PC-3 (cell line): ENCODE results near the gene PLEKHM2. TPM values are rescaled to one million over a fixed set of nuclear protein-coding genes. Genes with fewer than 3 reads are reported as not detected.

Source experiments
- ATAC-seq: fragments of 200-7000 bp; cut with Tn5 transposase; 2 replicates; pipeline ENCODE4 v1.9.1; 2020; ENCODE audit warnings: mild to moderate bottlenecking, moderate library complexity
- BruUV-seq: library from RNA; stranded (reverse); fragments of 400-500 nt; replicated peaks from 2 replicates; lab custom pipeline; 2021; lab: Mats Ljungman, UMichigan
- CTCF ChIA-PET: fragments of 300-600 bp; sonication (Branson Sonifier 250); formaldehyde crosslinking; loops from one replicate; lab custom pipeline; 2022; ENCODE audit warnings: antibody characterized with exemption; lab: Charles Lee
- POLR2A ChIA-PET: fragments of 300-600 bp; sonication (Branson Sonifier 250); formaldehyde crosslinking; loops from one replicate; lab custom pipeline; 2022; ENCODE audit warnings: antibody characterized with exemption; ENCODE audit not compliant: unreplicated experiment; lab: Charles Lee
- DNase-seq: peaks from one replicate; pipeline ENCODE4 v3.0.0-alpha.2; 2015
- H2AFZ ChIP-seq: fragments of 300-600 bp; sonication (generic); 2 replicates; pipeline ENCODE4 v1.6.0; 2016; ENCODE audit warnings: antibody characterized with exemption, low read length
- H3F3A ChIP-seq: fragments of 300-600 bp; sonication (generic); one replicate; pipeline ENCODE4 v1.6.0; 2017; ENCODE audit warnings: antibody characterized with exemption, low read length, control low read depth, mild to moderate bottlenecking; ENCODE audit not compliant: unreplicated experiment
- H3K27ac ChIP-seq: fragments of 300-600 bp; sonication (generic); 2 replicates; pipeline ENCODE4 v1.5.1; 2016; ENCODE audit warnings: mild to moderate bottlenecking, low read length
- H3K27me3 ChIP-seq: fragments of 300-600 bp; sonication (generic); 2 replicates; pipeline ENCODE4 v1.6.1; 2016; ENCODE audit warnings: low read length, mixed read lengths
- H3K36me3 ChIP-seq: fragments of 300-600 bp; sonication (generic); 2 replicates; pipeline ENCODE4 v1.6.1; 2016; ENCODE audit warnings: low read depth, mixed run types, low read length, mixed read lengths
- H3K4me1 ChIP-seq: fragments of 300-600 bp; sonication (generic); 2 replicates; pipeline ENCODE4 v1.5.1; 2016; ENCODE audit warnings: low read length; ENCODE audit not compliant: insufficient read depth
- H3K4me2 ChIP-seq: fragments of 300-600 bp; sonication (generic); 2 replicates; pipeline ENCODE4 v1.6.0; 2016; ENCODE audit warnings: low read length
- H3K4me3 ChIP-seq: fragments of 300-600 bp; sonication (generic); 2 replicates; pipeline ENCODE4 v1.5.1; 2016; ENCODE audit warnings: mild to moderate bottlenecking, low read length, mixed read lengths
- H3K79me2 ChIP-seq: fragments of 300-600 bp; sonication (generic); 2 replicates; pipeline ENCODE4 v1.6.1; 2017; ENCODE audit warnings: low read length, mixed read lengths
- H3K9ac ChIP-seq: fragments of 300-600 bp; sonication (generic); 2 replicates; pipeline ENCODE4 v1.6.0; 2016; ENCODE audit warnings: mild to moderate bottlenecking, low read length
- H3K9me2 ChIP-seq: fragments of 300-600 bp; sonication (generic); replicated peaks from 2 replicates; pipeline ENCODE4 v1.6.1; 2016; ENCODE audit warnings: mixed run types, low read length, mixed read lengths
- H3K9me3 ChIP-seq: fragments of 300-600 bp; sonication (generic); 2 replicates; pipeline ENCODE4 v1.6.1; 2016; ENCODE audit warnings: low read length, mixed read lengths
- H4K20me1 ChIP-seq: fragments of 300-600 bp; sonication (generic); 2 replicates; pipeline ENCODE4 v1.6.1; 2016; ENCODE audit warnings: low read length, mixed read lengths
- EZH2 ChIP-seq: fragments of 300-600 bp; sonication (generic); IDR thresholded peaks from one replicate; pipeline ENCODE4 v1.6.1; 2017; ENCODE audit warnings: antibody characterized with exemption, mild to moderate bottlenecking, low read length; ENCODE audit not compliant: unreplicated experiment
- EZH2phosphoT487 ChIP-seq: fragments of 300-600 bp; sonication (generic); IDR thresholded peaks from 2 replicates; pipeline ENCODE4 v1.6.1; 2018; ENCODE audit warnings: mild to moderate bottlenecking, antibody characterized with exemption, low read length, borderline replicate concordance
- intact Hi-C: fragments of 100-400 bp; cut with micrococcal nuclease; formaldehyde crosslinking; loops from 2 replicates; pipeline ENCODE4 v1.9.0; 2023
- total RNA-seq: library from RNA; depleted of rRNA; stranded (reverse); fragments of >200 nt; gene quantifications from 2 replicates; pipeline ENCODE4 v1.2.3, GENCODE V29; 2014
- TF ChIP-seq, protein P1 (sequence below): fragments of 300-600 bp; sonication (generic); conservative IDR thresholded peaks from 2 replicates; pipeline ENCODE4 v1.5.1; 2017; ENCODE audit warnings: antibody characterized with exemption, low read depth, mild to moderate bottlenecking, low read length

PLEKHM2 gene
- total RNA-seq, 1 experiment from 2014 or later: 31.3 TPM

DNA sequence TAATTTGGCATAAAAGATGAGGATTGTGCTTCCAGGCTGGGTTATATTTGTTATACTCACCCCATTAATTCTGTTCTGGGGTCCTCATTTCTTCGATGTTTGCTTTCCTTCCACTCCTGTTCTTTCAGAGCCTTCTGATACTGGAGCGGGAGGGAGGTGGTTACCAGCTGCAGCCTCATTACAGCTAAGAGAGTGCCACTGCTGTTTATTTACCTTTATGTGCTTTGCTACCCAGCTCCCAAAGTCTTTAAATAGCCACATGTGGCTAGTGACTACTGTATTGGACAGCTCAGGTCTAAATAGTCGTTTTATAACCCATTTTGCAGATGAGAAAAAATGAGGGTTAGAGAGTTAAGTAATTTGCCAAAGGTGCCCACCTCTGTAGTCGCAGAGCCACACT, 25.1 kb downstream of the PLEKHM2 start:
- no peaks in the 10 kb centered on the region; the same call in 1 of the 2 replicates for H3K4me1 ChIP-seq
- no peak overlapping the region for H2AFZ ChIP-seq
- no peak overlapping the region for H3K27ac ChIP-seq
- no peaks in the 10 kb centered on the region for H3K27me3 ChIP-seq
- H4K20me1 ChIP-seq: no peaks in the 10 kb centered on the region
- no peaks in the 10 kb centered on the region for H3K9me2 ChIP-seq
- DNase-seq (no peak), ATAC-seq (no peak)
- no peaks in the 10 kb centered on the region for H3K36me3 ChIP-seq
- peaks cover 13% of the 10 kb centered on the region for H3K79me2 ChIP-seq
- ChIA-PET CTCF (no interaction called here), POLR2A (interaction anchor here (0.6 kb wide), 1 partner anchor 125 kb away, joined by 7 read pairs; no protein-coding TSS in a partner anchor)
- no peak overlapping the region for H3K4me3 ChIP-seq
- intact Hi-C loops: no loop called here
- no TSS peak for BruUV-seq
- H3K9me3 ChIP-seq: no peaks in the 10 kb centered on the region
- H3K4me2 ChIP-seq: no peak overlapping the region
- TF ChIP-seq EZH2phosphoT487: no peak
- TF ChIP-seq, protein P1, sequence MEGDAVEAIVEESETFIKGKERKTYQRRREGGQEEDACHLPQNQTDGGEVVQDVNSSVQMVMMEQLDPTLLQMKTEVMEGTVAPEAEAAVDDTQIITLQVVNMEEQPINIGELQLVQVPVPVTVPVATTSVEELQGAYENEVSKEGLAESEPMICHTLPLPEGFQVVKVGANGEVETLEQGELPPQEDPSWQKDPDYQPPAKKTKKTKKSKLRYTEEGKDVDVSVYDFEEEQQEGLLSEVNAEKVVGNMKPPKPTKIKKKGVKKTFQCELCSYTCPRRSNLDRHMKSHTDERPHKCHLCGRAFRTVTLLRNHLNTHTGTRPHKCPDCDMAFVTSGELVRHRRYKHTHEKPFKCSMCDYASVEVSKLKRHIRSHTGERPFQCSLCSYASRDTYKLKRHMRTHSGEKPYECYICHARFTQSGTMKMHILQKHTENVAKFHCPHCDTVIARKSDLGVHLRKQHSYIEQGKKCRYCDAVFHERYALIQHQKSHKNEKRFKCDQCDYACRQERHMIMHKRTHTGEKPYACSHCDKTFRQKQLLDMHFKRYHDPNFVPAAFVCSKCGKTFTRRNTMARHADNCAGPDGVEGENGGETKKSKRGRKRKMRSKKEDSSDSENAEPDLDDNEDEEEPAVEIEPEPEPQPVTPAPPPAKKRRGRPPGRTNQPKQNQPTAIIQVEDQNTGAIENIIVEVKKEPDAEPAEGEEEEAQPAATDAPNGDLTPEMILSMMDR: no peak
- TF ChIP-seq EZH2: no peak
- H3F3A ChIP-seq: no peaks in the 10 kb centered on the region
- H3K9ac ChIP-seq: no peak overlapping the region

DNA sequence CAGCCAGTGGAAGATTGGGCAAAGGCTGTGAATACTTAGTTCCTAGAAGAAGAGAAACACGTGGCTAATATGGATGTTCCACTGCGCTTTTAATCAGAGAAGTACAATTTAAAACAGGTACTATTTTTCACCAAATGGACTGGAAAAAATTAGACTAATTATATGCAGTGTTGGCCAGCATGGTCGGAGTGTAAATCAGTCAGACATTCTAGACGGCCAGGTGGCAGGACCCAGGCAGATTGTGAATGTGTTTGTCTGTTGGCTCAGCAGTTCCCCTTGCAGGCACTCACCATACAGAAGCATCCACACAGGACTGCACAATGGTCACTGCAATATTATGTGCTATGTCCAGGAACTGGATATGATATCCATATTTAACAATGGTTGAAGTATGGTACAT, 28.0 kb downstream of the PLEKHM2 start:
- intact Hi-C loops: no loop called here
- TF ChIP-seq EZH2phosphoT487: no peak
- TF ChIP-seq, protein P1: no peak
- no peak for TF ChIP-seq EZH2
- Histone ChIP-seq H3K27me3 (no peaks in the 10 kb centered on the region), H3K9ac (no peak overlapping the region), H3K9me3 (no peaks in the 10 kb centered on the region), H3F3A (no peaks in the 10 kb centered on the region), H3K27ac (no peak overlapping the region), H2AFZ (no peak overlapping the region), H3K4me2 (no peak overlapping the region), H3K79me2 (peaks cover 13% of the 10 kb centered on the region; the same call in 1 of the 2 replicates), H3K36me3 (peaks cover 6% of the 10 kb centered on the region; the same call in 1 of the 2 replicates), H4K20me1 (no peaks in the 10 kb centered on the region), H3K4me3 (no peak overlapping the region), H3K9me2 (no peaks in the 10 kb centered on the region), H3K4me1 (no peaks in the 10 kb centered on the region; the same call in 1 of the 2 replicates)
- BruUV-seq: no TSS peak
- DNase-seq: no peak
- no peak for ATAC-seq
- ChIA-PET CTCF (no interaction called here), POLR2A (no interaction called here)

DNA sequence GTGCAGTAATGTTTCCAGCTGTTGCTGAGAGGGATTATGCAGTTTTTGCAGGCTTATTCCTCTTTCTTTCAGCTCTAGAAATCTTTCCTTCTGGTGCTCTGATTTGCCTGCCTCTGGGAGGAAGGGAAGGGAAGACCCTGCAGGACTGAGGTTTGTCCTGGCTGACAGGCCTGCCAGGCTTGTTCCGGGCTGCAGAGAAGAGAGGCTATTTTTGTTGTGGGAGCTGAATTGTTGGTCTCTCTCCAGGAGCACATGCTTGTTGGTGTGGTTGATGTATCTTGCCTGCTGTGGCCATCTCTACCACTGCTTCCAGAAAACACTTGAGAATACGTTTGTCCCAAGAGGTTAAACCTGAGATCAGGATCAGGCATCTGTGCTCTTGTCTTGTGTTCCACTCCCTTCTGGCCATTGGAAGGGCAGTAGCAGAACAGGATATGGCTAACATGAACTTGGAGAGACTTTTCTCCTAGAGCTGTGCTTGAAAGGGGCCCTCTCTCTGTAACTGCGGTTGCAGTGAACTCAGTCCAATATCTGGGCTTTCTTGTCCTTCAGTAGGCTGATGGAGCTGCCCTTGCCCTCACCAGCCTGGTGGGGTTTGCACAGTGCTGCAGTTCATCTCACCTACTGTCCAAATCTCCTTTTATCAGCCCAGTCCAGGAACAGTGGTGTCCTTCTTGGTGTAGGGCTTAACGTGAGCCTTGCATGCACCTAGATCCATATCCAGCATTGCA, 30.5 kb downstream of the PLEKHM2 start:
- POLR2A ChIA-PET: no interaction called here
- no peak; the same call in 1 of the 2 replicates for ATAC-seq

More for the DNA sequence above, 30.5 kb downstream of the PLEKHM2 start:
- BruUV-seq: no TSS peak
- H3F3A ChIP-seq: no peaks in the 10 kb centered on the region
- H3K4me2 ChIP-seq: no peak overlapping the region
- no peaks in the 10 kb centered on the region for H3K4me1 ChIP-seq
- TF ChIP-seq, protein P1: no peak
- TF ChIP-seq EZH2 (no peak), EZH2phosphoT487 (no peak)
- no peaks in the 10 kb centered on the region for H4K20me1 ChIP-seq
- no peak overlapping the region for H2AFZ ChIP-seq
- H3K27ac ChIP-seq: no peak overlapping the region
- H3K9me2 ChIP-seq: no peaks in the 10 kb centered on the region
- H3K4me3 ChIP-seq: no peak overlapping the region
- no peaks in the 10 kb centered on the region for H3K9me3 ChIP-seq
- CTCF ChIA-PET: interaction anchor here (0.6 kb wide), 2 partner anchors 162 to 426 kb away, joined by 5 to 10 read pairs; no protein-coding TSS in a partner anchor
- intact Hi-C loops: no loop called here
- no peak overlapping the region for H3K9ac ChIP-seq
- 0 out of 2 replicates have a peak, but pooled peaks cover 6% of the 10 kb centered on the region for H3K79me2 ChIP-seq
- no peaks in the 10 kb centered on the region for H3K27me3 ChIP-seq
- peaks cover 7% of the 10 kb centered on the region; the same call in 1 of the 2 replicates for H3K36me3 ChIP-seq
- DNase-seq: no peak
